A549 (cell line): ENCODE results near the gene NREP. TPM values are rescaled to one million over a fixed set of nuclear protein-coding genes. Genes with fewer than 3 reads are reported as not detected.

Experiments
- ATAC-seq, 2 experiments: fragments of 200-7000 bp in 1 of 2; fragments of >200 bp in 1 of 2; cut with Nextera tagmentation in 1 of 2; cut with Tn5 transposase in 1 of 2; 3 replicates each; pipeline versions ENCODE4 v1.8.0 to v1.9.1; 2018 to 2020; ENCODE audit warnings: mild to moderate bottlenecking in 1 of 2, moderate library complexity in 1 of 2
- CTCF ChIA-PET: fragments of 300-600 bp; sonication (Branson Sonifier 250); formaldehyde crosslinking; extraction: SDS; loops from one replicate; lab custom pipeline; 2021; ENCODE audit warnings: antibody characterized with exemption, inconsistent platforms; lab: Yijun Ruan, JAX
- POLR2A ChIA-PET: fragments of 350-600 bp; formaldehyde crosslinking; extraction: SDS; loops from one replicate; lab custom pipeline; 2021; ENCODE audit warnings: antibody characterized with exemption, inconsistent platforms; lab: Yijun Ruan, JAX
- DNase-seq, 2 experiments: peaks; one replicate each; pipeline versions ENCODE4 v3.0.0 to v3.0.0-alpha.2; 2011 to 2016; ENCODE audit warnings: low read depth in 1 of 2, low spot score in 1 of 2
- FAIRE-seq: peaks from 2 replicates; lab custom pipeline; 2011; peaks lifted over from hg19 to GRCh38; lab: Jason Lieb, UNC
- H3K27ac ChIP-seq, 2 experiments: fragments of >200 bp; sonication (Bioruptor Twin); formaldehyde crosslinking; 3 replicates each; pipeline ENCODE4 v1.5.1; 2016 to 2017
- H3K4me1 ChIP-seq: fragments of >200 bp; sonication (Bioruptor Twin); formaldehyde crosslinking; 3 replicates; pipeline ENCODE4 v1.6.1; 2016
- H3K4me2 ChIP-seq: fragments of >200 bp; sonication (Bioruptor Twin); formaldehyde crosslinking; 3 replicates; pipeline ENCODE4 v1.6.1; 2016
- H3K4me3 ChIP-seq: fragments of >200 bp; sonication (Bioruptor Twin); formaldehyde crosslinking; 3 replicates; pipeline ENCODE4 v1.5.1; 2016
- H3K9me3 ChIP-seq: fragments of >200 bp; sonication (Bioruptor Twin); formaldehyde crosslinking; 3 replicates; pipeline ENCODE4 v1.6.1; 2016
- ATOH8 ChIP-seq: fragments of 250-450 bp; sonication (Bioruptor Pico); IDR thresholded peaks from 2 replicates; pipeline ENCODE4 v1.5.0; 2020; ENCODE audit warnings: low read depth, mild to moderate bottlenecking, moderate library complexity
- BCL3 ChIP-seq: fragments of >200 bp; sonication (Bioruptor Twin); formaldehyde crosslinking; IDR thresholded peaks from 3 replicates; pipeline ENCODE4 v1.6.1; 2016
- BHLHE40 ChIP-seq: IDR thresholded peaks from 2 replicates; pipeline ENCODE4 v1.6.1; 2012; ENCODE audit warnings: low read depth, low read length, inconsistent platforms
- CBX2 ChIP-seq: fragments of 200-600 bp; sonication (generic); IDR thresholded peaks from 2 replicates; pipeline ENCODE4 v1.6.1; 2016; ENCODE audit warnings: low read depth, mild to moderate bottlenecking, borderline replicate concordance
- CBX8 ChIP-seq: fragments of 200-600 bp; sonication (generic); IDR thresholded peaks from 2 replicates; pipeline ENCODE4 v1.6.1; 2016
- CHD2 ChIP-seq: fragments of 150-350 bp; IDR thresholded peaks from 2 replicates; pipeline ENCODE4 v1.6.1; 2014; ENCODE audit warnings: low read length; ENCODE audit not compliant: partially characterized antibody
- CTCF ChIP-seq: fragments of >200 bp; sonication (Bioruptor Twin); formaldehyde crosslinking; IDR thresholded peaks from 3 replicates; pipeline ENCODE4 v1.5.1; 2016
- E2F6 ChIP-seq: IDR thresholded peaks from 2 replicates; pipeline ENCODE4 v1.6.1; 2012; ENCODE audit warnings: low read depth, borderline replicate concordance
- EHF ChIP-seq: fragments of 250-450 bp; sonication (Bioruptor Pico); IDR thresholded peaks from 2 replicates; pipeline ENCODE4 v1.5.0; 2020; ENCODE audit warnings: mild to moderate bottlenecking
- ESRRA ChIP-seq: fragments of 150-350 bp; IDR thresholded peaks from 2 replicates; pipeline ENCODE4 v1.6.1; 2014; ENCODE audit warnings: mild to moderate bottlenecking, low read length, borderline replicate concordance
- FOSL2 ChIP-seq, 2 experiments: fragments of 450-650 bp in 1 of 2; fragments of >200 bp in 1 of 2; sonication (Bioruptor Twin) in 1 of 2; formaldehyde crosslinking; IDR thresholded peaks; 2 replicates each; pipeline versions ENCODE4 v1.5.0 to v1.6.1; 2016 to 2020; ENCODE audit warnings: mild to moderate bottlenecking in 1 of 2, moderate library complexity in 1 of 2
- FOXS1 ChIP-seq: fragments of 250-450 bp; sonication (Bioruptor Pico); IDR thresholded peaks from 2 replicates; pipeline ENCODE4 v1.5.0; 2020; ENCODE audit warnings: mild to moderate bottlenecking, moderate library complexity
- GATA3 ChIP-seq: IDR thresholded peaks from 2 replicates; pipeline ENCODE4 v1.6.1; 2012; ENCODE audit warnings: borderline replicate concordance
- HEYL ChIP-seq: fragments of 250-450 bp; sonication (Bioruptor Pico); IDR thresholded peaks from 2 replicates; pipeline ENCODE4 v1.8.0; 2021; ENCODE audit warnings: mild to moderate bottlenecking, moderate library complexity
- JUNB ChIP-seq: fragments of >200 bp; sonication (Bioruptor Twin); formaldehyde crosslinking; IDR thresholded peaks from 2 replicates; pipeline ENCODE4 v1.6.1; 2016
- MAFK ChIP-seq: fragments of 450-650 bp; IDR thresholded peaks from 2 replicates; pipeline ENCODE4 v1.6.1; 2014; ENCODE audit not compliant: partially characterized antibody
- MAX ChIP-seq: IDR thresholded peaks from 2 replicates; pipeline ENCODE4 v1.6.1; 2012
- NPAS2 ChIP-seq: fragments of 250-450 bp; sonication (Bioruptor Pico); IDR thresholded peaks from 2 replicates; pipeline ENCODE4 v1.8.0; 2022; ENCODE audit warnings: mild to moderate bottlenecking, moderate library complexity, borderline replicate concordance
- POLR2A ChIP-seq: IDR thresholded peaks from 2 replicates; pipeline ENCODE4 v1.6.1; 2012; ENCODE audit warnings: mild to moderate bottlenecking, low read length
- POLR2AphosphoS2 ChIP-seq: conservative IDR thresholded peaks from 2 replicates; pipeline ENCODE4 v1.6.1; 2012; ENCODE audit warnings: low read length, improper control_type of control experiment, inconsistent platforms
- REST ChIP-seq: fragments of 200-600 bp; sonication (generic); IDR thresholded peaks from 2 replicates; pipeline ENCODE4 v1.6.1; 2016; ENCODE audit warnings: antibody characterized with exemption, mild to moderate bottlenecking, moderate library complexity
- SMC3 ChIP-seq: fragments of >200 bp; sonication (Bioruptor Twin); formaldehyde crosslinking; IDR thresholded peaks from 3 replicates; pipeline ENCODE4 v1.6.1; 2018; ENCODE audit warnings: inconsistent platforms
- SREBF2 ChIP-seq: fragments of 450-650 bp; IDR thresholded peaks from 2 replicates; pipeline ENCODE4 v1.6.1; 2014; ENCODE audit warnings: mild to moderate bottlenecking, moderate library complexity
- TFCP2L1 ChIP-seq: fragments of 250-450 bp; sonication (Bioruptor Pico); IDR thresholded peaks from 2 replicates; pipeline ENCODE4 v1.5.0; 2021; ENCODE audit warnings: mild to moderate bottlenecking
- USF2 ChIP-seq: fragments of 450-650 bp; IDR thresholded peaks from 2 replicates; pipeline ENCODE4 v1.6.1; 2014; ENCODE audit warnings: antibody characterized with exemption
- ZFP36 ChIP-seq: fragments of 450-650 bp; IDR thresholded peaks from 2 replicates; pipeline ENCODE4 v1.6.1; 2014; ENCODE audit warnings: borderline replicate concordance; ENCODE audit not compliant: partially characterized antibody
- ZSCAN20 ChIP-seq: fragments of 250-450 bp; sonication (Bioruptor Pico); IDR thresholded peaks from 2 replicates; pipeline ENCODE4 v1.8.0; 2022; ENCODE audit warnings: mild to moderate bottlenecking, moderate library complexity
- WGBS: methylation state at CpG from one replicate; pipeline ENCODE4 v1.1.6; 2017; ENCODE audit errors: missing lambda C conversion rate; 5-methylcytosine and 5-hydroxymethylcytosine counted together
- polyA plus RNA-seq, 4 experiments: library from polyadenylated mRNA; depleted of rRNA in 3 of 4; stranded (reverse); fragments of >200 nt; fragmentation: RNase III in 1 of 4; extraction: RNeasy Plus Mini Kit Qiagen cat#74134 plus additional on column Dnase treatment in 1 of 4; gene quantifications; 2 replicates in 3 of 4; 3 replicates in 1 of 4; pipeline ENCODE4 v1.2.3, GENCODE V29; 2011 to 2017

Gene NREP
- polyA plus RNA-seq, 2 of the 4 experiments (the other 2 are of a cell fraction) = 8.7 to 28.1 TPM

- ChIA-PET POLR2A (no interaction called here), CTCF (no interaction called here)
- H3K4me3 ChIP-seq = no peak overlapping the region
- ATAC-seq = no peak
- no peaks in the 10 kb centered on the region for H3K9me3 ChIP-seq
- WGBS = 51% methylated on average over 2 of the region's 2 CpGs
- DNase-seq = no peak
- H3K4me1 ChIP-seq = no peaks in the 10 kb centered on the region
- no peak overlapping the region for H3K27ac ChIP-seq
- no peak for FAIRE-seq
- TF ChIP-seq USF2 (no peak), CBX8 (no peak), MAFK (no peak), ESRRA (no peak), ZSCAN20 (CRISPR knock-in tag) (no peak), FOSL2 (IDR thresholded peaks at IDR 0.05) (no peak), FOSL2 (CRISPR knock-in tag; IDR thresholded peaks at IDR 0.05) (no peak), SREBF2 (no peak), CBX2 (no peak), BCL3 (no peak), TFCP2L1 (no peak), POLR2A (no peak), HEYL (CRISPR knock-in tag) (no peak), POLR2AphosphoS2 (no peak)
- no peak overlapping the region for H3K4me2 ChIP-seq
Observed at GRCh38 chr5:111806156-111806555, 49.2 kb upstream of the NREP start.

GRCh38 chr5:111805071-111805470 is 48.1 kb upstream of the NREP start:
- FAIRE-seq = no peak
- 53% methylated on average over 2 of the region's 2 CpGs for WGBS
- POLR2A ChIA-PET = no interaction called here

More at GRCh38 chr5:111805071-111805470, 48.1 kb upstream of the NREP start:
- Histone ChIP-seq H3K4me1 (no peaks in the 10 kb centered on the region), H3K4me3 (no peak overlapping the region), H3K4me2 (no peak overlapping the region), H3K9me3 (no peaks in the 10 kb centered on the region), H3K27ac (no peak overlapping the region)
- no peak for DNase-seq
- TF ChIP-seq CHD2 (no peak), GATA3 (no peak), MAX (no peak), FOXS1 (CRISPR knock-in tag) (no peak), POLR2A (no peak), REST (no peak), JUNB (no peak), TFCP2L1 (no peak), ZSCAN20 (CRISPR knock-in tag) (no peak), NPAS2 (CRISPR knock-in tag) (no peak), SMC3 (no peak), CTCF (no peak), MAFK (no peak), EHF (no peak), ZFP36 (no peak), SREBF2 (no peak), ATOH8 (CRISPR knock-in tag) (no peak), BHLHE40 (no peak), E2F6 (no peak), ESRRA (no peak)
- ATAC-seq = no peak
- CTCF ChIA-PET = no interaction called here
